K562 (cell line): Measurements from ENCODE around the gene R3HDM2. TPM values are rescaled to one million over a fixed set of nuclear protein-coding genes. Genes with fewer than 3 reads are reported as not detected.

Experiments used
- C11orf30 ChIP-seq: fragments of 450-650 bp; IDR thresholded peaks from 2 replicates; pipeline ENCODE4 v1.6.1; 2016; ENCODE audit warnings: low read depth, mild to moderate bottlenecking
- E2F1 ChIP-seq: sonication (generic); formaldehyde crosslinking; IDR thresholded peaks from 2 replicates; pipeline ENCODE4 v1.8.1; 2023; ENCODE audit warnings: mild to moderate bottlenecking, missing genetic modification reagents, moderate library complexity
- FOXK1 ChIP-seq: sonication (generic); formaldehyde crosslinking; IDR thresholded peaks from 2 replicates; pipeline ENCODE4 v1.8.0; 2022; ENCODE audit warnings: missing genetic modification reagents, mild to moderate bottlenecking, borderline replicate concordance
- GABPB2 ChIP-seq: fragments of 250-450 bp; sonication (Bioruptor Pico); conservative IDR thresholded peaks from 2 replicates; pipeline ENCODE4 v1.5.1; 2021; ENCODE audit warnings: mild to moderate bottlenecking
- GTF2E2 ChIP-seq: fragments of 200-800 bp; sonication (Bioruptor generic); IDR thresholded peaks from 2 replicates; pipeline ENCODE4 v1.6.1; 2016; ENCODE audit warnings: missing genetic modification characterization, missing compliant biosample characterization
- HMG20A ChIP-seq: fragments of 450-650 bp; formaldehyde crosslinking; conservative IDR thresholded peaks from 2 replicates; pipeline ENCODE4 v1.4.0; 2020; ENCODE audit warnings: mild to moderate bottlenecking, mixed read lengths
- HNRNPK ChIP-seq: fragments of 200-400 bp; formaldehyde crosslinking; IDR thresholded peaks from one replicate; pipeline ENCODE4 v1.6.1; 2018; ENCODE audit warnings: mild to moderate bottlenecking, low read depth, low read length; ENCODE audit not compliant: poor library complexity, severe bottlenecking
- RCOR1 ChIP-seq, 2 experiments: IDR thresholded peaks; 2 replicates each; pipeline ENCODE4 v1.6.1; 2012; ENCODE audit warnings: low read depth in 2 of 2, low read length in 2 of 2, borderline replicate concordance in 1 of 2, improper control_type of control experiment in 1 of 2
- RFX1 ChIP-seq: fragments of 450-650 bp; IDR thresholded peaks from 2 replicates; pipeline ENCODE4 v1.6.1; 2016; ENCODE audit warnings: mild to moderate bottlenecking, moderate library complexity
- SIX5 ChIP-seq, 2 experiments: IDR thresholded peaks; 2 replicates each; pipeline ENCODE4 v1.6.1; 2011; ENCODE audit warnings: low read length in 2 of 2, borderline replicate concordance in 1 of 2, low read depth in 1 of 2, mild to moderate bottlenecking in 1 of 2, moderate library complexity in 1 of 2; ENCODE audit not compliant: insufficient read depth in 1 of 2
- SMAD4 ChIP-seq: fragments of 250-450 bp; sonication (Bioruptor Pico); conservative IDR thresholded peaks from 2 replicates; pipeline ENCODE4 v1.8.0; 2021; ENCODE audit warnings: inconsistent platforms, mild to moderate bottlenecking, moderate library complexity
- SP2 ChIP-seq: IDR thresholded peaks from 2 replicates; pipeline ENCODE4 v1.6.1; 2011; ENCODE audit warnings: mild to moderate bottlenecking, low read depth, low read length, moderate library complexity; ENCODE audit not compliant: poor library complexity, severe bottlenecking; ENCODE audit errors: extremely low read depth
- STAG1 ChIP-seq: sonication (generic); formaldehyde crosslinking; IDR thresholded peaks from 2 replicates; pipeline ENCODE4 v1.5.0; 2020; ENCODE audit warnings: missing genetic modification reagents, borderline replicate concordance
- TEAD1 ChIP-seq, 2 experiments: fragments of 450-650 bp in 1 of 2; sonication (generic) in 1 of 2; formaldehyde crosslinking; IDR thresholded peaks; 2 replicates each; pipeline versions ENCODE4 v1.4.0 to v1.8.0; 2020 to 2022; ENCODE audit warnings: mild to moderate bottlenecking in 2 of 2, missing genetic modification reagents in 1 of 2
- ZBTB8A ChIP-seq: fragments of 450-650 bp; IDR thresholded peaks from 2 replicates; pipeline ENCODE4 v1.6.1; 2018; ENCODE audit warnings: mild to moderate bottlenecking, moderate library complexity; ENCODE audit not compliant: partially characterized antibody
- ZNF212 ChIP-seq: fragments of 450-650 bp; formaldehyde crosslinking; IDR thresholded peaks from 2 replicates; pipeline ENCODE4 v1.4.0; 2020; ENCODE audit warnings: mild to moderate bottlenecking
- ZNF316 ChIP-seq: fragments of 450-650 bp; IDR thresholded peaks from 2 replicates; pipeline ENCODE4 v1.6.1; 2016
- ZNF407 ChIP-seq: fragments of 450-650 bp; IDR thresholded peaks from 2 replicates; pipeline ENCODE4 v1.6.1; 2016; ENCODE audit warnings: low read depth
- polyA plus RNA-seq, 8 experiments: library from polyadenylated mRNA; depleted of rRNA in 4 of 8; stranded (reverse) in 5 of 8; unstranded in 3 of 8; fragments of >200 nt; fragmentation: Nextera tagmentation in 2 of 8; fragmentation: Illumina TruSeq in 1 of 8; extraction: Ambion mirVana in 2 of 8; extraction: Trizol in 1 of 8; gene quantifications; 2 replicates each; pipeline versions ENCODE4 v1.2.1 to v1.2.3, GENCODE V29; 2011 to 2014; ENCODE audit warnings: inconsistent platforms in 1 of 8, missing spikeins in 1 of 8
- total RNA-seq, 7 experiments: library from RNA; depleted of rRNA in 6 of 7; stranded (reverse); fragments of >200 nt in 6 of 7; fragmentation: Illumina TruSeq in 2 of 7; extraction: Trizol in 2 of 7; gene quantifications; 2 replicates each; pipeline versions ENCODE4 v1.2.1 to v1.2.3, GENCODE V29; 2011 to 2021; ENCODE audit warnings: low replicate concordance in 1 of 7

R3HDM2 gene
- total and polyA plus RNA-seq, 9 of the 15 experiments (the other 6 are each of a cell fraction or from before 2014, with no cell fraction given), result 3.3 to 18.8 (median 9.0) TPM

- TF ChIP-seq ZNF407, result no peak
- TF ChIP-seq ZBTB8A, result no peak
- no peak for TF ChIP-seq FOXK1
- peak in 1 of 2 experiments; percentile 79; a peak in 2 of 4 replicates for TF ChIP-seq RCOR1 (IDR thresholded peaks at IDR 0.05; ENCODE audit: borderline replicate concordance in 1 of 2, low read depth in 2 of 2, low read length in 2 of 2)
- TF ChIP-seq E2F1 (CRISPR knock-in tag), result no peak
- no peak for TF ChIP-seq RFX1
- peak; percentile 89 for TF ChIP-seq STAG1
- no peak for TF ChIP-seq C11orf30
- peak in 1 of 2 experiments; percentile 85; a peak in 2 of 4 replicates for TF ChIP-seq TEAD1 (CRISPR knock-in tag; IDR thresholded peaks at IDR 0.05)
- TF ChIP-seq ZNF212 (CRISPR knock-in tag), result no peak
- no peak for TF ChIP-seq ZNF316
- TF ChIP-seq GABPB2 (CRISPR knock-in tag), result no peak
- TF ChIP-seq SP2, result no peak
- no peak for TF ChIP-seq SIX5 (IDR thresholded peaks at IDR 0.05; ENCODE audit: borderline replicate concordance in 1 of 2, insufficient read depth in 1 of 2, low read depth in 1 of 2, low read length in 2 of 2)
- TF ChIP-seq GTF2E2 (tag), result no peak
- no peak for TF ChIP-seq HMG20A (CRISPR knock-in tag)
- TF ChIP-seq HNRNPK, result no peak
- peak; percentile 15; the same call in 1 of the 2 replicates for TF ChIP-seq SMAD4 (CRISPR knock-in tag)
Measured at GRCh38 chr12:57238854-57239554, 191.8 kb downstream of the R3HDM2 start (continued).
